Lower leg skin (tissue), 3 donors: ENCODE measurements around the gene ATG4B.

Experiments
- CTCF ChIP-seq, 3 donors: fragments of 450-650 bp; IDR thresholded peaks; one replicate each; pipeline ENCODE4 v1.5.1; 2016; ENCODE audit warnings: antibody characterized with exemption in 3 of 3, mild to moderate bottlenecking in 3 of 3, moderate library complexity in 2 of 3
- POLR2A ChIP-seq, 2 donors: fragments of 450-650 bp; IDR thresholded peaks; one replicate each; pipeline ENCODE4 v1.6.1; 2016 to 2017; ENCODE audit warnings: antibody characterized with exemption in 2 of 2, mild to moderate bottlenecking in 1 of 2, moderate library complexity in 1 of 2

DNA sequence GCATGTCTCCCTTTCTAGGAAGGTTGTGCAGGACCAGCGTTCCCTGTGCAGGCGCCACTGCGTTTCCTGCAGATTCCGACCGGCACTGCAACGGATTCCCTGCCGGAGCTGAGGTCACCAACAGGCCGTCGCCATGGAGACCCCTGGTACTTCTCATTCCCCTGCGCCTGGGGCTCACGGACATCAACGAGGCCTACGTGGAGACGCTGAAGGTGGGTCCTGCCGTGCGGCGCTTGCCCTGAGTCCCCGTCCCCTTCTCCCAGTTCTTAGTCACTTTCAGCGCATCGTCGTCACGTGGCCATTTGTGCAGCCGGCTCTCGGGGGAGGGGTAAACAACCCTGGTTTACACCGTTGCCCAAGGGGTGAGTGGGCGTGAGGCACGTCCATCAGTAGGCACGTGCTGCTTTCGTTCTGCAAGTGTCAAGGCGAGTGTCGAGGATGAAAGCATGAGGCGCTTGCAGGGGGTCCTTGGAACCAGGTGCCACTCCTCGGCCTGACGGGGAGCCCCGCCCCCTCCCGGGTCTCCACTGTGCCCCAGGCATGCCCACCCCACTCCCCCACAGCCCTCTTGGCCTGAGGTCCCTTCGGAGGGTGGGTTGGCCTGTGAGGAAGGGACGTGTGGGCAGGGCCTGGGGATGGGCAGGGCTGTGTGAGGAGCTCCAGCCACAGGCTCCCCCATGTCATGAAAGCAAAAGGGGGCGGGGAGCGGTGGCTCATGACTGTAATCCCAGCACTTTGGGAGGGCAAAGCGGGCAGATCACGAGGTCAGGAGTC is 29.3 kb downstream of the ATG4B start:
- TF ChIP-seq CTCF (IDR thresholded peaks at IDR 0.05) = no peak
- TF ChIP-seq POLR2A (IDR thresholded peaks at IDR 0.05) = no peak
